Body of pancreas (tissue), 4 donors: ENCODE measurements around the gene MACROH2A1.

Experiments
- CTCF ChIP-seq, 7 experiments: fragments of 450-650 bp in 4 of 7; fragments of 200-600 bp in 3 of 7; sonication (generic) in 3 of 7; IDR thresholded peaks; one replicate each; pipeline ENCODE4 v1.5.1; 2016 to 2019; ENCODE audit warnings: antibody characterized with exemption in 7 of 7
- POLR2A ChIP-seq, 3 donors: fragments of 450-650 bp; IDR thresholded peaks; one replicate each; pipeline ENCODE4 v1.6.1; 2016; ENCODE audit warnings: antibody characterized with exemption in 3 of 3, mild to moderate bottlenecking in 2 of 3

- TF ChIP-seq CTCF (IDR thresholded peaks at IDR 0.05) (no peak), POLR2A (IDR thresholded peaks at IDR 0.05) (no peak)
Observed at GRCh38 chr5:135365281-135365680, 33.8 kb downstream of the MACROH2A1 start.
